Testis (tissue), 3 donors: ENCODE results near the gene C6orf132. TPM values are rescaled to one million over a fixed set of nuclear protein-coding genes. Genes with fewer than 3 reads are reported as not detected.

Experiments used
- DNase-seq: peaks from one replicate; pipeline ENCODE4 v3.0.0-alpha.2; 2019
- H3K27ac ChIP-seq, 2 donors: fragments of 200-600 bp; sonication (generic); one replicate each; pipeline ENCODE4 v1.5.1; 2019
- H3K27me3 ChIP-seq: fragments of 200-600 bp; sonication (generic); one replicate; pipeline ENCODE4 v1.5.1; 2019
- H3K36me3 ChIP-seq: fragments of 200-600 bp; sonication (generic); one replicate; pipeline ENCODE4 v1.5.1; 2017; ENCODE audit warnings: low read depth; ENCODE audit errors: missing control alignments
- H3K4me1 ChIP-seq: fragments of 200-600 bp; sonication (generic); one replicate; pipeline ENCODE4 v1.5.1; 2019
- H3K4me3 ChIP-seq, 2 donors: fragments of 200-600 bp; sonication (generic); one replicate each; pipeline ENCODE4 v1.5.1; 2017 to 2019
- H3K9me3 ChIP-seq: fragments of 200-600 bp; sonication (generic); one replicate; pipeline ENCODE4 v1.5.1; 2017
- POLR2A ChIP-seq: fragments of 450-650 bp; IDR thresholded peaks from one replicate; pipeline ENCODE4 v1.6.1; 2017; ENCODE audit warnings: antibody characterized with exemption, mild to moderate bottlenecking, moderate library complexity
- WGBS, 2 donors: methylation state at CpG; one replicate each; pipeline ENCODE4 v1.1.5; 2018; 5-methylcytosine and 5-hydroxymethylcytosine counted together
- intact Hi-C: fragments of 100-400 bp; cut with DNase I; formaldehyde crosslinking; loops from one replicate; pipeline ENCODE4 v1.15.1; 2023; ENCODE audit warnings: low total_unique reads
- polyA plus RNA-seq: library from polyadenylated mRNA; stranded (reverse); fragments of 350-450 nt; fragmentation: Illumina TruSeq; extraction: RNeasy Lipid Tissue Mini Kit (QIAGEN cat#74804); gene quantifications from one replicate; pipeline ENCODE4 v1.2.3, GENCODE V29; 2014; ENCODE audit warnings: low read depth, low replicate concordance; ENCODE audit not compliant: insufficient read depth
- total RNA-seq, 2 donors: library from RNA; depleted of rRNA; stranded (reverse); fragments of >200 nt; gene quantifications; one replicate each; pipeline ENCODE4 v1.2.3, GENCODE V29; 2016
- TF ChIP-seq, protein P1 (sequence below), 3 experiments: fragments of 450-650 bp in 2 of 3; fragments of 200-600 bp in 1 of 3; sonication (generic) in 1 of 3; IDR thresholded peaks; one replicate each; pipeline ENCODE4 v1.5.1; 2016 to 2019; ENCODE audit warnings: antibody characterized with exemption in 3 of 3, mild to moderate bottlenecking in 2 of 3, moderate library complexity in 1 of 3

Gene C6orf132
- total and polyA plus RNA-seq, 3 donors from 2014 or later, result 1.1 to 2.0 (median 1.3) TPM

DNA sequence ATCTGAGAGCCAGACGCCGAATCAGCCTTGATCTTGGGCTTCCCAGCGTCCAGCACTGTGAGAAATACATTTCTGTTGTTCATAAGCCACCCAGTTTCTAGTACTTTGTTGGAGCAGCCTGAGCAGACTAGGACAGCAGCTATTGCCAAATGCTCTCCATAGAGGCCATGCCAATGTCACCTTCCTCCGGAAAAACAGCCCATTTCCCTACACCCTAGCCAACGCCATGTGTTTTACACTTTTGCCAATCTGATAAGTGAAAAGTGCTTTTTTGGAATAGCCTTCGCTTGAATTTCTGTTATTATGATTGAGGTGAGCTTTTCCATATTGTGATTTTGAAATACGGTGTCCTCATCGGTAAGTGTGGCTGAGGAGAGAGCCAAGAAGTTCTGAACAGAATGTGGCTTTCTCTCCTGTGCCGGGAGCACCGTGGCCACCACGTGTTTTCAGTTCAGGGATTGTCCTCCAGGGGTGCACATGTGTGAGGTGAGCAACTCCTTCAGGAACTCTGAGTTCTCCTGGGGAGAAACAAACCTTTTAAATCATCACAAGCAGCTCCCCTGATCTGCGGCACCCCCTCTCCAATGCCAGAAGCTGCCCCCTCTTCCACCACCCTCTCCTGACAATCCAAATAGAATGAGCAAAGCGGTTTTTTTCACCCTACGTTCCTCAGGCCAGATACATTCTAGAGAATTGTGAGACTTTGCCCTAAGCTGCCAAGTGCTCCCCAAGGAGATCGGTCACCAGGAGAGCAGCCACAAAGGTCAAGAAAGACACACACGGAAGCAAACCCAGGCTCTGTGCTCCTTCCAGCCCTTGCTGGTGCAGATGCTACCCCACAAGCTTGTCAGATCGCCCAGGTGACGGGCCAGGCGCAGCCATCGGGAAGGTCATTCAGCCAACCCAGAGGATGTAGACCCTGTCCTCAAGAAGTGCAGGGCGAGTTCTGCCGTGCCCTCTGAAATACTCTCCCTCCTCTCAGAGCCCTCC, 56.1 kb downstream of the C6orf132 start:
- 67 to 73% methylated on average over 22 of the region's 22 CpGs for WGBS, 2 donors
- DNase-seq, result no peak
- Histone ChIP-seq H3K9me3 (no peaks in the 10 kb centered on the region), H3K4me1 (no peaks in the 10 kb centered on the region), H3K36me3 (no peaks in the 10 kb centered on the region), H3K4me3 (no peak overlapping the region), H3K27me3 (no peaks in the 10 kb centered on the region), H3K27ac (no peak overlapping the region)
- intact Hi-C loops, result no loop called here
- TF ChIP-seq, protein P1, sequence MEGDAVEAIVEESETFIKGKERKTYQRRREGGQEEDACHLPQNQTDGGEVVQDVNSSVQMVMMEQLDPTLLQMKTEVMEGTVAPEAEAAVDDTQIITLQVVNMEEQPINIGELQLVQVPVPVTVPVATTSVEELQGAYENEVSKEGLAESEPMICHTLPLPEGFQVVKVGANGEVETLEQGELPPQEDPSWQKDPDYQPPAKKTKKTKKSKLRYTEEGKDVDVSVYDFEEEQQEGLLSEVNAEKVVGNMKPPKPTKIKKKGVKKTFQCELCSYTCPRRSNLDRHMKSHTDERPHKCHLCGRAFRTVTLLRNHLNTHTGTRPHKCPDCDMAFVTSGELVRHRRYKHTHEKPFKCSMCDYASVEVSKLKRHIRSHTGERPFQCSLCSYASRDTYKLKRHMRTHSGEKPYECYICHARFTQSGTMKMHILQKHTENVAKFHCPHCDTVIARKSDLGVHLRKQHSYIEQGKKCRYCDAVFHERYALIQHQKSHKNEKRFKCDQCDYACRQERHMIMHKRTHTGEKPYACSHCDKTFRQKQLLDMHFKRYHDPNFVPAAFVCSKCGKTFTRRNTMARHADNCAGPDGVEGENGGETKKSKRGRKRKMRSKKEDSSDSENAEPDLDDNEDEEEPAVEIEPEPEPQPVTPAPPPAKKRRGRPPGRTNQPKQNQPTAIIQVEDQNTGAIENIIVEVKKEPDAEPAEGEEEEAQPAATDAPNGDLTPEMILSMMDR (IDR thresholded peaks at IDR 0.05), result peak in 2 of 3 experiments; percentile 22 to 31
- no peak for TF ChIP-seq POLR2A

DNA sequence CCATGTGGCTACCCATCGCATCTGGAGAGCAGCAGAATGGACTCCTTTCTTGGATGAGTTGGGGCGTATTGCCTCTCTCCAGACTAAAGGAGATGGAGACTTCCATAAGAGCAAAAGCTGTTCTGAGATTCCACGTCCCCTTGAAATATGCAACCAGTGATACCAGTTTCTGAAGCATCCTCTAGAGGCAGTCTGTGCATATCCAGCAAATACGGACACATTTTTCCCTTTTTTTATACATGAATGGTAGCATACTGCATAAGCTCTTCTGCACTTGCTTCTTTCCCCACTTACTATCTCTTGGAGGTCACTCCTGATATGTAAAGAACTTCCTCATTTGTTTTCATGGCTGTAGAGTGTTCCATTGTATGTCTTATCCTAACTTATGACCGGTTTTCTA, 57.5 kb downstream of the C6orf132 start:
- H3K4me3 ChIP-seq, result no peak overlapping the region
- H3K27me3 ChIP-seq, result no peaks in the 10 kb centered on the region
- no peak overlapping the region for H3K27ac ChIP-seq
- 77 to 80% methylated on average over 5 of the region's 5 CpGs for WGBS, 2 donors
- H3K4me1 ChIP-seq, result no peaks in the 10 kb centered on the region
- DNase-seq, result no peak
- intact Hi-C loops, result no loop called here
- no peak for TF ChIP-seq POLR2A
- TF ChIP-seq, protein P1 (IDR thresholded peaks at IDR 0.05), result no peak
- no peaks in the 10 kb centered on the region for H3K9me3 ChIP-seq
- no peaks in the 10 kb centered on the region for H3K36me3 ChIP-seq

DNA sequence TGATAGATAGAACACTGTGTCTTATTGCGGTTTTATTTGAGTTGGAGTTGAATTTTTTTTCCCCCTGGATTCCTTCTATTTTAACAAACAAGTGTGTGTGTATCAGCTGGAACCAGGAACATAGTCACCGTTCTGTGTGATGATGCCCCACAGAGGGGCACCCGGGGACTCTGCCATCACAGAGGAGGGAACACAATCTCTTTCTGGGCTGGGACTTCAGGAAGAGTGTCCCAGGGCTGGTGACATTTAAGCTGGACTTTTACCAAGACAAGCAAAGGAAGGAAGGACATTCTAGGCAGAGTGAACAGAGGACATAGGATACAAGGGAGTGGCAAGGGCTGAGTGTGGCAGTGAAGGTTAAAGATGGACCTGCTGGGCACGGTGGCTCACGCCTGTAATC, 58.9 kb downstream of the C6orf132 start:
- TF ChIP-seq, protein P1 (IDR thresholded peaks at IDR 0.05), result no peak
- no peak for TF ChIP-seq POLR2A
- no peaks in the 10 kb centered on the region for H3K9me3 ChIP-seq
- no peaks in the 10 kb centered on the region for H3K36me3 ChIP-seq
- no peaks in the 10 kb centered on the region for H3K4me1 ChIP-seq
- intact Hi-C loops, result no loop called here
- H3K4me3 ChIP-seq, result no peak overlapping the region
- no peak for DNase-seq
- H3K27me3 ChIP-seq, result no peaks in the 10 kb centered on the region
- 71 to 81% methylated on average over 5 of the region's 5 CpGs for whole genome bisulfite sequencing, 2 donors
- H3K27ac ChIP-seq, result no peak overlapping the region

DNA sequence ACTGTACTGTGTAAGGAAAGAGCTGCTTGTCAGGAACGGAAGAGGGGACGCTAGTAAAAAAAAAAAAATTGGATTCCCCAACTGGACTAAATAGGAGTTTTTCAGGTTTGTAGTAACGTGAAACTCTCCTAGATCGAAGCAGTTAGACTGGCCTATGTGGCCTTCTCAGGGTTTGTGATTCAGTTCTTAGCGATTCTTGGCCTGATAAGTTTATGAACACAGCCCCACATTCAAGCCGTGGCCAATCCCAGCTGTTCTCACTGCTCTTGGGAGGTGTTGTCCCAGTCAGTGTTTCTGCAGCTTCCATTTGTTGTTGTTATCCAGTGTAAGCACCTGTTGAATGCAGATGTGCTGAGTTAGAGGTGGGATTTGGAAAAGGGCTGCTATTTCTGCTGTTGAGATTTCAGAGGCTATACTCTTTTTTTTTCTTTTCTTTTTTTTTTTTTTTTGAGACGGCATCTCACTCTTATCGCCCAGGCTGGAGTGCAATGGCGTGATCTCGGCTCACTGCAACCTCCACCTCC, 62.4 kb downstream of the C6orf132 start:
- Histone ChIP-seq H3K9me3 (no peaks in the 10 kb centered on the region), H3K27me3 (no peaks in the 10 kb centered on the region), H3K4me3 (no peak overlapping the region), H3K36me3 (no peaks in the 10 kb centered on the region), H3K4me1 (no peaks in the 10 kb centered on the region), H3K27ac (no peak overlapping the region)
- TF ChIP-seq POLR2A, result no peak
- TF ChIP-seq, protein P1 (IDR thresholded peaks at IDR 0.05), result no peak
- DNase-seq, result no peak
- 91 to 96% methylated on average over 10 of the region's 10 CpGs for WGBS, 2 donors
- intact Hi-C loops, result loop anchor here (5.0 kb wide), 1 partner anchor 87 kb away; no protein-coding TSS in a partner anchor
